Stimulated activated CD4-positive, alpha-beta T cell treated with anti-CD3 and anti-CD28 coated beads, Interleukin-1b, Interleukin-23, amount 100 ng/mL, for 24 hours (primary cell): ENCODE measurements around the gene SPATA13.
"Not testable (repeated sequence)": the region's sequence is repeated elsewhere in the genome, so short reads cannot be mapped to it uniquely, and the experiment has no call there.

Source experiments
- DNase-seq, 4 experiments: peaks; one replicate each; pipeline ENCODE4 v3.0.0-alpha.2; 2020; ENCODE audit warnings: low read depth in 4 of 4, low spot score in 1 of 4

The SPATA13 gene

GRCh38 chr13:24308068-24308445 lies 147.5 kb downstream of the SPATA13 start:
- DNase-seq = no peak

- DNase-seq = no peak
Measured at GRCh38 chr13:24308488-24309020, 148.0 kb downstream of the SPATA13 start.

- not testable (repeated sequence) for DNase-seq
Measured at GRCh38 chr13:24309300-24309699, 148.8 kb downstream of the SPATA13 start, which contains the start of gene C1QTNF9. C1QTNF9 (plus strand) TSS chr13:24309580; CDS start chr13:24316004, 6,424 bp downstream.

- no peak for DNase-seq
Measured at GRCh38 chr13:24313439-24313838, 152.9 kb downstream of the SPATA13 start.

GRCh38 chr13:24317835-24318234 lies 157.3 kb downstream of the SPATA13 start:
- DNase-seq = not testable (repeated sequence)

GRCh38 chr13:24318878-24319277 lies 158.4 kb downstream of the SPATA13 start:
- not testable (repeated sequence) for DNase-seq

GRCh38 chr13:24319641-24320040 lies 159.1 kb downstream of the SPATA13 start:
- DNase-seq = not testable (repeated sequence)

GRCh38 chr13:24321416-24321815 lies 160.9 kb downstream of the SPATA13 start:
- not testable (repeated sequence) for DNase-seq

GRCh38 chr13:24322470-24322869 lies 161.9 kb downstream of the SPATA13 start:
- DNase-seq = not testable (repeated sequence)

GRCh38 chr13:24323036-24323738 lies 162.7 kb downstream of the SPATA13 start:
- DNase-seq = no peak

- no peak for DNase-seq
Measured at GRCh38 chr13:24323739-24324075, 163.2 kb downstream of the SPATA13 start.

- DNase-seq = not testable (repeated sequence)
Measured at GRCh38 chr13:24327598-24327997, 167.1 kb downstream of the SPATA13 start.

GRCh38 chr13:24328145-24328544 lies 167.6 kb downstream of the SPATA13 start:
- DNase-seq = no peak

- no peak for DNase-seq
Measured at GRCh38 chr13:24338721-24339120, 178.2 kb downstream of the SPATA13 start.

- no peak for DNase-seq
Measured at GRCh38 chr13:24339937-24340607, 179.6 kb downstream of the SPATA13 start.

- DNase-seq = no peak
Measured at GRCh38 chr13:24340608-24340955, 180.1 kb downstream of the SPATA13 start.

GRCh38 chr13:24341439-24341838 lies 180.9 kb downstream of the SPATA13 start:
- DNase-seq = no peak

- no peak for DNase-seq
Measured at GRCh38 chr13:24348385-24348784, 187.9 kb downstream of the SPATA13 start.

- no peak for DNase-seq
Measured at GRCh38 chr13:24348797-24349515, 188.4 kb downstream of the SPATA13 start.

- DNase-seq = not testable (repeated sequence)
Measured at GRCh38 chr13:24349778-24350664, 189.5 kb downstream of the SPATA13 start.

- no peak for DNase-seq
Measured at GRCh38 chr13:24351423-24351822, 190.9 kb downstream of the SPATA13 start.
